Progenitor cell of endocrine pancreas (in vitro differentiated cells): ENCODE data around the gene FEZF1. TPM values are rescaled to one million over a fixed set of nuclear protein-coding genes. Genes with fewer than 3 reads are reported as not detected.

Experiments used
- DNase-seq: peaks from one replicate; pipeline ENCODE4 v3.0.0; 2021; ENCODE audit warnings: low spot score; ENCODE audit not compliant: unreplicated experiment
- H3K27ac Mint-ChIP-seq: 2 replicates; pipeline ENCODE4 v1.8.0; 2021; ENCODE audit warnings: mild to moderate bottlenecking, moderate library complexity, mixed read lengths
- H3K27me3 Mint-ChIP-seq: 2 replicates; pipeline ENCODE4 v1.8.0; 2021; ENCODE audit warnings: mixed read lengths
- H3K36me3 Mint-ChIP-seq: 2 replicates; pipeline ENCODE4 v1.8.0; 2022; ENCODE audit warnings: mixed read lengths; ENCODE audit not compliant: insufficient read depth
- H3K4me1 Mint-ChIP-seq: 2 replicates; pipeline ENCODE4 v1.8.0; 2021; ENCODE audit warnings: low read depth, mixed read lengths
- H3K4me3 Mint-ChIP-seq: 2 replicates; pipeline ENCODE4 v1.8.0; 2021; ENCODE audit warnings: low read depth, mild to moderate bottlenecking, moderate library complexity, mixed read lengths
- H3K9me3 Mint-ChIP-seq: 2 replicates; pipeline ENCODE4 v1.8.0; 2021; ENCODE audit warnings: low read depth, mixed read lengths
- CTCF ChIP-seq: fragments of 200-600 bp; sonication (generic); IDR thresholded peaks from one replicate; pipeline ENCODE4 v1.5.0; 2021; ENCODE audit warnings: antibody characterized with exemption, mild to moderate bottlenecking; ENCODE audit not compliant: unreplicated experiment
- total RNA-seq: library from RNA; stranded (reverse); gene quantifications from 2 replicates; pipeline ENCODE4 v1.2.1, GENCODE V29; 2021

Gene FEZF1
- total RNA-seq, 1 donor from 2014 or later = not detected

GRCh38 chr7:122340427-122340826, 35.9 kb upstream of the FEZF1 start:
- H3K9me3 Mint-ChIP-seq = no peaks in the 10 kb centered on the region
- no peak for DNase-seq
- no peaks in the 10 kb centered on the region for H3K4me1 Mint-ChIP-seq
- no peak for TF ChIP-seq CTCF
- no peak overlapping the region for H3K27ac Mint-ChIP-seq
- H3K27me3 Mint-ChIP-seq = no peaks in the 10 kb centered on the region
- no peaks in the 10 kb centered on the region for H3K36me3 Mint-ChIP-seq
- H3K4me3 Mint-ChIP-seq = no peak overlapping the region

- H3K9me3 Mint-ChIP-seq = no peaks in the 10 kb centered on the region
- no peaks in the 10 kb centered on the region for H3K4me1 Mint-ChIP-seq
- DNase-seq = no peak
- H3K4me3 Mint-ChIP-seq = no peak overlapping the region
- no peaks in the 10 kb centered on the region for H3K27me3 Mint-ChIP-seq
- H3K27ac Mint-ChIP-seq = no peak overlapping the region
- TF ChIP-seq CTCF = no peak
- H3K36me3 Mint-ChIP-seq = no peaks in the 10 kb centered on the region
Observed at GRCh38 chr7:122339145-122339904, 34.8 kb upstream of the FEZF1 start.

- Mint-ChIP-seq H3K27ac (no peak overlapping the region), H3K36me3 (no peaks in the 10 kb centered on the region), H3K9me3 (no peaks in the 10 kb centered on the region), H3K4me3 (no peak overlapping the region), H3K27me3 (no peaks in the 10 kb centered on the region), H3K4me1 (no peaks in the 10 kb centered on the region)
- no peak for DNase-seq
- no peak for TF ChIP-seq CTCF
Observed at GRCh38 chr7:122337011-122337410, 32.5 kb upstream of the FEZF1 start.

- Mint-ChIP-seq H3K36me3 (no peaks in the 10 kb centered on the region), H3K4me1 (peaks cover 2% of the 10 kb centered on the region), H3K27me3 (peaks cover 13% of the 10 kb centered on the region), H3K4me3 (no peak overlapping the region), H3K27ac (no peak overlapping the region), H3K9me3 (no peaks in the 10 kb centered on the region)
- TF ChIP-seq CTCF = no peak
- DNase-seq = no peak
Observed at GRCh38 chr7:122329145-122329802, 24.7 kb upstream of the FEZF1 start.

- Mint-ChIP-seq H3K9me3 (no peaks in the 10 kb centered on the region), H3K27me3 (peaks cover 13% of the 10 kb centered on the region), H3K36me3 (no peaks in the 10 kb centered on the region), H3K4me3 (no peak overlapping the region), H3K27ac (no peak overlapping the region), H3K4me1 (peaks cover 2% of the 10 kb centered on the region)
- no peak for TF ChIP-seq CTCF
- DNase-seq = no peak
Observed at GRCh38 chr7:122327969-122328368, 23.4 kb upstream of the FEZF1 start.
